Cerebellar cortex (tissue), 1 donor: ENCODE results near the gene DIS3L2.

ENCODE experiments used
- DNase-seq: peaks from one replicate; pipeline ENCODE4 v3.0.0-alpha.2; 2015; ENCODE audit warnings: low spot score

The DIS3L2 gene

DNA sequence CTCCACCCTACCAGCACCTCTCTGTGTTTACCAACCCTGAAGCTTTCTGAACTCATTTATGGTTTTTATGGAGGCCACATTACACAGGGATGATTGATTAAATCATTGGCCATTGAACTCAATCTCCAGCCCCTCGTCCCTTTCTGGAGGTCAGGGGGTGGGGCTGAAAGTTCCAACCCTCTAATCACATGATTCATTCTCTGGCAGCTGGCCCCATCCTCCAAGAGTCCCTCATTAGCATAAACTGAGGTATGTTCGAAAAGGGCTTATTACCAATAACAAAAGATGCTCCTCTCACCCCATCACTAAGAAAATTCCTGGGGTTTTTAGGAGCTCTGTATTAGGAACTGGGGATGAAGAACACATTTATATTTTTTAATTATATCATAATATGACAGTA lies 92.3 kb downstream of the DIS3L2 start:
- no peak for DNase-seq

DNA sequence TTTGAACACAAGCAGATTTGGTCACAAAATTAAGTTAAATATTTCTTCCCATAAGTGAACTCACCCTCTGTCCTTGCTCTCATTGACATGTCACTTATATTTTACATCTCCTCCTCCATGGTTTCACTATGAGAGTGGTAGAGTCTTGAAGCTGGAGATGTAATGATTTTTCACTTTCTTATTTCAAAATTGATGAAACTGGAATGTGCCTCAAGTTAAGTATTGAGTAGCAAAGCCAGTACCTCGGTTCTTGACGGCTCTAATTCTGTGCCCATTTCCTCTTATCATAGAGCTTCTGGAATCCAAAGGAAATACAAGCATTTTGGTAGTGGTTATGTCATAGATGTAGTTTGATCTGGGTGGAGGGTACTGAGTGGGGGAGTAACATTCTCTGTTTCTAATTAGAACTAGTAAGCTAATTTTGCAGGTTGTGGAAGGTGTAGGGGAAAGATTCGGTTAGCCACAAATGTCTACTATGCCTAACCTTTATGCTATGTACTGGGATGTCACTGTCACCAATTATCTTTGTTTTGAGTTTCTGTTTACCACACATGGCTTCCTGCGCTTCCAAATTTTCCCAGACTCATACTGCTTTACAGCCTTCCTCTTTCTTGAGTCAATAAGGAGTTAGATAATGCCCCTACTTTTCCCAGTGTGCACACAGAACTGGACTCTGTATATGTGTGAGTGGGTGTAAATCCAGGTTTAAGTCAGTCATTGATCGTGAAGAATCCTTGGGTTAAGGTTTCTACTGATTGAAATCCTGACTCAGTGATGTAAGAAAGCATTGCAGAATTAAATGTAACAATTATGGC lies 96.8 kb downstream of the DIS3L2 start:
- DNase-seq, result no peak

- no peak for DNase-seq
Measured at GRCh38 chr2:232058931-232059330, 97.4 kb downstream of the DIS3L2 start.

GRCh38 chr2:232061265-232061664 lies 99.8 kb downstream of the DIS3L2 start:
- DNase-seq, result no peak

- DNase-seq, result no peak
Measured at GRCh38 chr2:232073026-232073425, 111.5 kb downstream of the DIS3L2 start.

- DNase-seq, result no peak
Measured at GRCh38 chr2:232073699-232074098, 112.2 kb downstream of the DIS3L2 start.

DNA sequence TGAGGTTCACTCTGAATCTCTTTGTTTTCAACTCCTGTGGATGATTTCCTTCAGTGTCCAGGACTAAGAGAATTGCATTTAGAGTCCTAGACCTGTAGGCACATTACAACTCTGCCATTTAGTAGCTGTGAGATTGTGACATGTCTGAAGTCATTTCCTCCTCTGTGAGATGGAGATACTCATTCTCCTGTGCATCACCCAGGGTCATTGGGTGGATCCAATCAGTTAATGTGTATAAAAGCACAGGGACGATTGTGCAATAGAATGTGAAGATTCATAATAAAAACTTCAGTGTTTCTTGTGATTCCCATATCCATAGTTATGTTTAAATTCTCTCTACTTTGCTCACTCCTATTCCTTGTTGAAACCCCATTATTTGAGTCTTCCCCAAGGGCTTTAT lies 113.6 kb downstream of the DIS3L2 start:
- no peak for DNase-seq

- DNase-seq, result no peak
Measured at GRCh38 chr2:232075859-232076258, 114.3 kb downstream of the DIS3L2 start.

GRCh38 chr2:232076272-232076671 lies 114.8 kb downstream of the DIS3L2 start:
- no peak for DNase-seq

GRCh38 chr2:232076736-232077135 lies 115.2 kb downstream of the DIS3L2 start:
- DNase-seq, result no peak

DNA sequence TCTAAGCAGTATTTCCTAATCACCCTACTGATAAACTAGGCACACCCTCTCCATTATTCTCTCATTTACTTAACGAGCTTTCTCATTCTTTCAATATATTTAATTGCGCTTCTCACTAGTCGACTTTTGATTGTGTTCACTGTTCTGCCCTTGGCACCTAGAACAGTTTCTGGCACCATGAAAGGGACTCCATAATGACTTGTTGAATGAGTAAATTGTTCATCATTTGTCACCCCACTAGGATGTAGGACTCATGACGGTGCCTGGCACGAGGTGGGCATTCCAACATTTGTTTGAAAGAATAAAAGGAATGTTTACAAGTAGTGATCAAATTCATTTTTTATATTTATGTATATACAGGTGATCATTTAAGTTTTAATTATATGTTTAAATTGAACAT lies 123.7 kb downstream of the DIS3L2 start:
- no peak for DNase-seq

- DNase-seq, result no peak
Measured at GRCh38 chr2:232085826-232086425, 124.4 kb downstream of the DIS3L2 start.

- peak; percentile 15 for DNase-seq
Measured at GRCh38 chr2:232088771-232089170, 127.3 kb downstream of the DIS3L2 start.

DNA sequence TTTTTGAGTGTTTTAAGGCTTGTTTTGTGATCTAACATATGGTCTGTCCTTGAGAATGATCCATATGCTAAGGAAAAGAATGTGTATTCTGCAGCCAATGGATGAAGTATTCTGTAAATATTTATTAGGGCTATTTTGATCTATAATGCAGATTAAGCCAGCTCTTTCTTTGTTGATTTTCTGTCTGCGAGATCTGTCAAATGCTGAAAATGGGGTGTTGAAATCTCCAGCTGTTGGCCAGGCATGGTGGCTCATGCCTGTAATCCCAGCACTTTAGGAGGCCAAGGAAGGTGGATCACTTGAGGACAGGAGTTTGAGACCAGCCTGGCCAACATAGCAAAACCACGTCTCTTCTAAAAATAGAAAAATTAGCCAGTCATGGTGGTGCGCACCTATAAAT lies 132.7 kb downstream of the DIS3L2 start:
- DNase-seq, result no peak

- DNase-seq, result no peak
Measured at GRCh38 chr2:232094883-232095282, 133.4 kb downstream of the DIS3L2 start.

GRCh38 chr2:232097260-232097659 lies 135.7 kb downstream of the DIS3L2 start:
- DNase-seq, result no peak

DNA sequence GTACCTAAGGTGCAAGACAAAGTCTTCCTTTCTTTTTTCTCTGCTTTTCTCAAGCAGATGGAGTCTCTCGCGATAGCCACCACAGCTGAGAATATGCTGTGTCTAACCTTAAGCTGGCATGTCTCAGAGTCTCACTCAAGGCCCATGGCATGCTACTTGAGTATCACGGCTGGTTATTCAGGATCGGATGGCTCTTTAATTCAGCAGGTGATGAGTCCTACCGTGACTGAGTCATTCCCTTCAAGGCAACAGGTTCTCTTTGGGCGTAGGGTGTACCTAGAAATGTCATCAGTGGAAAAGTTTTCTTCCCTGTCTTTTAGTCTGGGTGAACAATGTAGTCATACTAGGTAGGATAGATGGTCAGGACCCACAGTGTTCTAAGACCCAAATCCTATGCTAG lies 136.2 kb downstream of the DIS3L2 start:
- DNase-seq, result no peak

DNA sequence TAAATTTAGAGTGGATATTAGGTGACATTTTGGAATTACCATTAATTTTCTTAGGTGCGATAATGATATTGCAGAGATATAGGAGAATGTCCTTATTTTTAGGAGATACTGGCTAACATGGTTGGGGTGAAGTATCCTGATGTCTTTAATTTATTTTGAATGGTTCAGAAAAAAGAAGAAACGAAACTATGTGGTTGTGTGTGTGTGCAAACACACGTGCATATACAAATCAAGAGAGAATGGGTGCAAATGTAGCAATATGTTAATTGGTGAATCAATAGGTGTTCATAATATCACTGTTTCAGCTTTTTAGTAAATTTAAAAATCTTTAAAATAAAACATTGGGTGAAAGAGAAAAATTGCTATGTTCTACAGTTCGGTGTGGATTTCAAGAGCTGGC lies 140.9 kb downstream of the DIS3L2 start:
- DNase-seq, result no peak

DNA sequence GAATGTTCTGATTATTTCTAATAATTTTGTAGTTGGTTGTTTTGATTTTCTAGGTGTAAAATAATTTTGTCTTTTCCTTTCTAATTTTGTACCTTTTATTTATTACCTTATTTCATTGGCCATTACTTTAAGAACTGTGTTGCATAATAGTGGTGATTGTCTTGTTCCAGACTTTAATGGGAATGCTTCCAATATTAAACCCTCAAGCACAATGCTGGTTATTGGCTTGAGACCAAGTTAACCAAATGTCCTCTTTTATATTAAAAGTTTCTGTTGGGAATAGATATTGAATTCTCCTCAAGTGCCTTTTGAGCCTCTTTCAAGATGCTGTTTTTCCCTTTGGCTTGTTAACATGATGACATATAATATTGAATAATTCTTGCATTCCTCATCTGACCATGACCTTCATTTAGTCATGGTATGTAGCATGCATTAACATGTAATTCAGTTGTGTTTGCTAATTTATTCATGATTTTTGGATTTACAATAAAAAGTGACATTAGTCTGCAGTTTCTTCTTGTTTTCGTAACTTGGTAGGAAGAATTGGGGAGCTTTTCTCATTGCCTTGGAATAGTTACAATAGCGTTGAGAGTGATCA lies 141.7 kb downstream of the DIS3L2 start:
- DNase-seq, result peak; percentile 17

DNA sequence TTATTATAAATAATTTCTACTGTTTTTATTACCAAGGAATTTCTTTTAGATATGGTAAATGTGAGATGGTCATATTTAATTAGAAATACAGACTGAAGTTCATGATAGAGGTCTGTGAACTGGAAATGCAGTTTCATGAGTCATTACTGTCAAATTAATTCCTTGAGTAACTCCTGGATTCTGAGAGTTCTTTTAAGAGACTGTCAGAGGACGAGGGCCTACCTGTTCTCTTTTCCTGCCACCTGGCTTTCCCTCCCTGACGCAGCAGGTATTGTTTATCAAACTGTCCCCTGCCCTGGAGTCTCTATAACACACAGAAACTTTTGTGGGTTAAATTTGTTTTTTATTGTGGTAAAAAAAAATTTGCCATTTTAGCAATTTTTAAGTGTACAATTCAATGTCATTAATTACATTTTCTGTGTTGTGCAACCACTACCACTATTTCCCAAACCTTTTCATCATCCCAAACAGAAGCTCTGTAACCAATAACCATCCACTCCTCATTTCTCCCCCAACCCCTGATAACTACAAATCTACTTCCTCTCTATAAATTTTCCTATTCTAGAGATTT lies 142.6 kb downstream of the DIS3L2 start:
- no peak for DNase-seq

DNA sequence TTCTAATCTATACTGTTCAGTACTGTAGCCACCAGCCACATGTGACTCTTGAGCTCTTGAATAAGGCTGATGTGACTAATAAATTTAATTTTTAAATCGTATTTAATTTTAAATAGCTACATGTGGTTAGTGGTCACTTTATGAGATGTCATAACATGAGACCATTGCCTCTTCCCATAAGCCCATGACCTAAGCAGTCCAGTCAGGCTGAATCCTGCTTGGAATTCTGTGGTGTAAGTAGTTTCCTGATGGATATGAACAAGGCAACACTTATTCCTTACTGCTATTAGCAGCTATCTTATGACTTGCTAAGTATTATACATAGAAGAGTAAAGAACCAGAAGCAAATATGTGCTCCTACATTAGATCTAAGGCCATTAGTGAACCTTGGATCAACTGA lies 150.0 kb downstream of the DIS3L2 start:
- DNase-seq, result no peak

DNA sequence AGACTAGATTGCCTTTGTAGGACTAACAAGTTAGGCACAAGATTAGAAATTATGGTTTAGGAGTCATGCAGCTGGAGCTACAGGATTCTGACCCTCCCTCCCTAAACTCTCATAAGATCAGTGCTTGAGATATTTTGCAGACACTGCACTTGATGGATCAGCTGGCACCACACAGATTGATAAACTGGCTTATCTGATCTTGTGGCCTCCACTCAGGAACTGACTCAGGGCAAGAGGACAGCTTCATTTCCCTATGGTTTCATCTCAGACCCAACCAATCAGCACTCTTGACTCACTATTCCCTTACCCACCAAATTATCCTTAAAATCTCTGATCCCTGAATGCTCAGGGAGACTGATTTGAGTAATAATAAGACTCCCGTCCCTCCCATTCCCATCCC lies 152.3 kb downstream of the DIS3L2 start:
- no peak for DNase-seq

GRCh38 chr2:232115728-232116361 lies 154.3 kb downstream of the DIS3L2 start:
- peak; percentile 75 for DNase-seq
